ENCODE data around the gene OGFR.

The OGFR gene

GRCh38 chr20:62800314-62801259, 4.0 kb upstream of the OGFR start:
- no peak for DNase-seq (ENCODE audit: low read depth in 2 of 2)

DNA sequence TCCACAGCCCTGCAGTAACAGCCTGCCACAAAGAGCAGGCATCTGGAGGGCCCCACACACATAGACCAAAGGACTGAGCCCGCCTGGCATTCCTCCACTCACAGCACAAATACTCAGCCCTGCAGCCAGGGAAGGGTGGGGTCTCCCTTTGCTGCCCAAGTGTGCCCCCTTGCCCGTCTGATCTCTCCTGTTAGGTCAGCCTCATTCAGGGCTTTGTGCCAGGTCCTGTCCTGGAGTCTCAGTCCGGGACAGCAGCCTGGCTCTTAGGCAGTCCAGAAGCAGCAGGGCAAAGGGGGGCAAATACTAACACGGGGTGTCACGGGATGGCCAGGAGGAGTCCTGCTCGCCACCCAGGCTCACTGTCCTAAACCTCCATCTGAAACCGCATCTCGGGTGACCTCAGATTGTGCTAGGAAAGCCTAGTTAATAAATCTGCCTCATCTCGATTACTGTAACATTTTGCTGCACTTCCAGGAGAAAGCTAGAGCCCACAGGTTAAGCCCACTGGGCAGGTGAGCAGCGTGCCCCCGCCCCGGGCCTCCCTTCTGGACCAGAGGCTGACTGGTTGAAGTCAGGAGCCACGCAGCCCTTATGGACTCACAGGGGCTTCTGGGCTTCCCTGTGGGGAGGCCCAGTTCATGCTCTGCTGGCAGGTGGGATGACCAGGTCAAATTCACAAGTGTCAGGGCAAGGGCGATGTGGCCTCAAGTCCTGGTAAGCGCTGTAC, 3.2 kb upstream of the OGFR start:
- DNase-seq (ENCODE audit: low read depth in 2 of 2): no peak

GRCh38 chr20:62802026-62802712, 2.5 kb upstream of the OGFR start:
- no peak for DNase-seq (ENCODE audit: low read depth in 2 of 2)

GRCh38 chr20:62804021-62804626, 511 bp upstream of the OGFR start:
- no peak for DNase-seq (ENCODE audit: low read depth in 2 of 2)

- DNase-seq (ENCODE audit: low read depth in 2 of 2): no peak
These were observed 598 bp downstream of the OGFR start for GRCh38 chr20:62805155-62805710.

- DNase-seq (ENCODE audit: low read depth in 2 of 2): no peak
These were observed 1.2 kb downstream of the OGFR start for GRCh38 chr20:62805711-62806382.

DNA sequence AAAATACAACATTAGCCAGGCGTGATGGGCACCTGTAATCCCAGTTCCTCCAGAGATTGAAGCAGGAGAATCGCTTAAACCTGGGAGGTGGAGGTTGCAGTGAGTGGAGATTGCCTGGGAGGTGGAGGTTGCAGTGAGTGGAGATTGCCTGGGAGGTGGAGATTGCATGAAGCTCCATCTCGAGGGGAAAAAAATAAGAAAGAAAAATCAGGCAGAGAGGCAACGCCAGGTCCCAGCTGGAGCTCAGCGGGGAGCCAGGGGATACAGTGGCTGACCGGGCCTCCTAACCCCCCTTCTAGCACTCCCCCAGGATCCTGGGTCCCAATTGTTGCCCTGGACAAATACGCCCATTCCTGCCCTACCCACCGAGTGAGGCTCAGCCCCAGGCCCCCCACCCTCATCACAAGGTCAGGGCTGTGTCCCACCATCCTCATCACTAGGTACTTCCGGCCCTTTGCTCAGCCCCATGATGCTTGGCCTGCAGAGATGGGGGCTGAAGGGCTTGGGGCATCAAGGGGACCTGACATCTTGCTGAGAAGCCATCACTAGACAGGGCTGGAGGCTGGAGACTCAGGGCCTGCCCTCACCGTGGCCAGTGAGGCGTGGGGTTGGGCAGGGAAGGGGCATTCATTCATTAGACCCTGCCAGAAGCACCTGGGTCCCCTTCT, 1.9 kb downstream of the OGFR start:
- no peak for DNase-seq (ENCODE audit: low read depth in 2 of 2)

GRCh38 chr20:62807444-62808210, 3.0 kb downstream of the OGFR start:
- no peak for DNase-seq (ENCODE audit: low read depth in 2 of 2)

DNA sequence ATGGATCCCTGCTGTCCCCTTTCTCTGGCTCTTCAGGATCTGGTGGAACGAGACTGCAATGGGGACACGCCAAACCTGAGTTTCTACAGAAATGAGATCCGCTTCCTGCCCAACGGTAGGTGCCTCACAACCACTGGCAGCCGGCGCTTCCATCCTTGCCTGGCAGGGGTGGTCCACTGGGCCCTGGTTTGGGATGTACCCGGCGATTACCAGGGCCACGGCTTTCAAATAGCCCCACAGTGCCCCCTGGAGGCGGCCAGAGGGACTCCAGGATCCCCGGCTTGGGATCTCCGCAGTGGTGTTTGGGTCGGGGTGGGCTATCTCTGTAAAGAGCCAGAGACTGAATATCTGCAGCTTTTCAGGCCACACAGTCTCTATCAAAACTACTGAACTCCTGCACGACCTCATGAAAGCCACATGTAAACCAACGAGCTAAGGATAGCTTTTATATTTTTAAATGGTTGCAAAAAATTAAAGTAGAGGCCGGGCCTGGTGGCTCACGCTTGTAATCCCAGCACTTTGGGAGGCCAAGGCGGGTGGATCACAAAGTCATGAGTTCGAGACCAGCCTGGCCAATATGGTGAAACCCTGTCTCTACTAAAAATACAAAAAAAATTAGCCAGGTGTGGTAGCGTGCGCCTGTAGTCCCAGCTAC, 3.7 kb downstream of the OGFR start:
- DNase-seq (ENCODE audit: low read depth in 2 of 2): peak; percentile 65 to 66

DNA sequence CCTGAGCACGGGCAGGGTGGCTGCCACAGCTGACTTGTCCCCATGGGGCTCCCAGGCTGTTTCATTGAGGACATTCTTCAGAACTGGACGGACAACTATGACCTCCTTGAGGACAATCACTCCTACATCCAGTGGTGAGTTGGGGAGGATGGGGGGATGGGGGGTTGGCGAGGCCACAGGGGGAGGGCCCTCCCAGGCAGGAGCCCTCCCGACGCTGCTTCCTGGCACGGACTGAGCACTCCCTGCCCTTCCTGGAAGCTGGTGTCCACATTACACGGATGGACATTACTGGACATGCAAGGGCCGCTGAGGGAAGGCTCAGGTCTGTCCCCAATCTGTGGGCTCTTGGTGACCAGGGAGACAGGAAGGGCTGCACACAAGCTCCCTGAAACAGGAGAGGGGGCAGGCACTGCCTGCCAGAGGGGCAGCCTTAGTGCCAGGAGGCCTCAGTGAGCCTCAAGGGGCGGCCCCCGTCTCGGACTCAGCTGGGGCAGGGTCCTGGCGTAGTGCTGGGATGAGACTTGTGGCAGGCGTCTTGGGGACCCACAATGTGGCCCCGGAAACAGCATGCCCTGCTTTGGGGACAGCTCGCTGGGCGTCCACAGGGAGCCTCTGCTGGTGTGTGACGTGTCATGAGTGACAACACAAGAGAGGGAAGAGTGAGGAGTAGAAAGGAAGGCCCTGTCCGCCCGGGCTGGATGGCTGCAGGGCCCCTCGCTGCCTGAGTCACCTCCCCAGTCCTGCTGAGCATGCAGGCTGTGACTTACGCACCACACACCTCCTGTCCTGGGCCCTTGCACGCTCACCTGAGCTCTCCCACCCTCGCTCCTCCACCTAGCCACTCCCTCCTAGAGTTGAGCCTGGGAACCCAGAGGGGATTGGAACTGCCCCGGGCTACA, 5.1 kb downstream of the OGFR start:
- no peak for DNase-seq (ENCODE audit: low read depth in 2 of 2)

- DNase-seq (ENCODE audit: low read depth in 2 of 2): no peak
These were observed 6.7 kb downstream of the OGFR start for GRCh38 chr20:62811320-62811719.

DNA sequence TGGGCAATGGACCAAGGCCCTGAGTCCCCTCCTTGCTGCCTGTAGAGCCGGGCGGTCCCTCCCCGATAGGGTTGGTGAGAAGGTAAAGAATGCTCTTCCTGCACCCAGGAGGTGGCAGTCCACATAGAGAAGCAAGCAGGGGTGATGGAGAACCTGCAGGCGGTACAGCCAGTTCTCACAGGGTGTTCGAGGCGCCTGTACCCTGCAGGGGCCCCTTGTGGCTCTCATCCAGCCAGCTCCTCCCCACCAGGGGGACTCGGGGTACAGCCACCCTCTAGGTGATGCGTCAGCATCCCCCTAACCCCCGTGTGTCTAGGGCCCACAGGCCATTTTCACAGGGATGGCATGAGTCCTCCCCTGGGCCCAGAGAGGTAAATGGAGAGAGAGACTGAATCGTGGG, 7.1 kb downstream of the OGFR start:
- no peak for DNase-seq (ENCODE audit: low read depth in 2 of 2)

DNA sequence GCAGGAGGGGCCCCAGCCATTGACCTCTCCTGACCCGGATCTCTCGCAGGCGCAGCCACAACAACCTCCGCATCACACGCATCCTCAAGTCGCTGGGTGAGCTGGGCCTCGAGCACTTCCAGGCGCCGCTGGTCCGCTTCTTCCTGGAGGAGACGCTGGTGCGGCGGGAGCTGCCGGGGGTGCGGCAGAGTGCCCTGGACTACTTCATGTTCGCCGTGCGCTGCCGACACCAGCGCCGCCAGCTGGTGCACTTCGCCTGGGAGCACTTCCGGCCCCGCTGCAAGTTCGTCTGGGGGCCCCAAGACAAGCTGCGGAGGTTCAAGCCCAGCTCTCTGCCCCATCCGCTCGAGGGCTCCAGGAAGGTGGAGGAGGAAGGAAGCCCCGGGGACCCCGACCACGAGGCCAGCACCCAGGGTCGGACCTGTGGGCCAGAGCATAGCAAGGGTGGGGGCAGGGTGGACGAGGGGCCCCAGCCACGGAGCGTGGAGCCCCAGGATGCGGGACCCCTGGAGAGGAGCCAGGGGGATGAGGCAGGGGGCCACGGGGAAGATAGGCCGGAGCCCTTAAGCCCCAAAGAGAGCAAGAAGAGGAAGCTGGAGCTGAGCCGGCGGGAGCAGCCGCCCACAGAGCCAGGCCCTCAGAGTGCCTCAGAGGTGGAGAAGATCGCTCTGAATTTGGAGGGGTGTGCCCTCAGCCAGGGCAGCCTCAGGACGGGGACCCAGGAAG, 7.7 kb downstream of the OGFR start:
- no peak for DNase-seq (ENCODE audit: low read depth in 2 of 2)

- no peak for DNase-seq (ENCODE audit: low read depth in 2 of 2)
These were observed 8.2 kb downstream of the OGFR start for GRCh38 chr20:62812907-62813200.

DNA sequence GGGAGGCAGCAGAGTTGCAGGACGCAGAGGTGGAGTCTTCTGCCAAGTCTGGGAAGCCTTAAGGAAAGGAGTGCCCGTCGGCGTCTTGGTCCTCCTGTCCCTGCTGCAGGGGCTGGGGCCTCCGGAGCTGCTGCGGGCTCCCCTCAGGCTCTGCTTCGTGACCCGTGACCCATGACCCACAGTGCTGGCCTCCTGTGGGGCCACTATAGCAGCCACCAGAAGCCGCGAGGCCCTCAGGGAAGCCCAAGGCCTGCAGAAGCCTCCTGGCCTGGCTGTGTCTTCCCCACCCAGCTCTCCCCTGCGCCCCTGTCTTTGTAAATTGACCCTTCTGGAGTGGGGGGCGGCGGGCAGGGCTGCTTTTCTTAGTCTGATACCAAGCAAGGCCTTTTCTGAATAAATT, 9.0 kb downstream of the OGFR start:
- no peak for DNase-seq (ENCODE audit: low read depth in 2 of 2)

- no peak for DNase-seq (ENCODE audit: low read depth in 2 of 2)
These were observed 9.5 kb downstream of the OGFR start for GRCh38 chr20:62814060-62814708.

- DNase-seq (ENCODE audit: low read depth in 2 of 2): no peak
These were observed 10.1 kb downstream of the OGFR start for GRCh38 chr20:62814709-62815065.
